ENCODE measurements around the gene DAB2. TPM values are rescaled to one million over a fixed set of nuclear protein-coding genes. Genes with fewer than 3 reads are reported as not detected.
"Not testable (repeated sequence)": the region's sequence is repeated elsewhere in the genome, so short reads cannot be mapped to it uniquely, and the experiment has no call there.

The DAB2 gene
- total RNA-seq, 1 donor from 2014 or later: 3.6 TPM

GRCh38 chr5:39420482-39421145, 4.2 kb downstream of the DAB2 start:
- ATAC-seq: peak; percentile 43

GRCh38 chr5:39419796-39420195, 5.0 kb downstream of the DAB2 start:
- no peak for ATAC-seq

GRCh38 chr5:39417979-39418378, 6.8 kb downstream of the DAB2 start:
- ATAC-seq: no peak

GRCh38 chr5:39415201-39415600, 9.6 kb downstream of the DAB2 start:
- ATAC-seq: no peak

GRCh38 chr5:39414426-39414825, 10.4 kb downstream of the DAB2 start:
- no peak for ATAC-seq

GRCh38 chr5:39413771-39414170, 11.0 kb downstream of the DAB2 start:
- no peak for ATAC-seq

- ATAC-seq: peak; percentile 85
Observed at GRCh38 chr5:39412721-39413394, 11.9 kb downstream of the DAB2 start.

- ATAC-seq: no peak
Observed at GRCh38 chr5:39411985-39412384, 12.8 kb downstream of the DAB2 start.

GRCh38 chr5:39411061-39411460, 13.7 kb downstream of the DAB2 start:
- peak; percentile 38 for ATAC-seq

GRCh38 chr5:39409033-39409432, 15.7 kb downstream of the DAB2 start:
- no peak for ATAC-seq

GRCh38 chr5:39405083-39405843, 19.5 kb downstream of the DAB2 start:
- ATAC-seq: peak; percentile 60

- ATAC-seq: not testable (repeated sequence)
Observed at GRCh38 chr5:39403761-39404160, 21.0 kb downstream of the DAB2 start.

- ATAC-seq: not testable (repeated sequence)
Observed at GRCh38 chr5:39402140-39402539, 22.6 kb downstream of the DAB2 start.

- ATAC-seq: no peak
Observed at GRCh38 chr5:39400713-39401578, 23.8 kb downstream of the DAB2 start.

GRCh38 chr5:39399135-39400036, 25.4 kb downstream of the DAB2 start:
- ATAC-seq: peak; percentile 87

GRCh38 chr5:39396843-39397242, 27.9 kb downstream of the DAB2 start:
- no peak for ATAC-seq

- no peak for ATAC-seq
Observed at GRCh38 chr5:39395521-39395920, 29.3 kb downstream of the DAB2 start.

GRCh38 chr5:39394946-39395345, 29.8 kb downstream of the DAB2 start:
- ATAC-seq: peak; percentile 78

- ATAC-seq: no peak
Observed at GRCh38 chr5:39390945-39391344, 33.8 kb downstream of the DAB2 start.

- no peak for ATAC-seq
Observed at GRCh38 chr5:39387293-39387692, 37.5 kb downstream of the DAB2 start.

- no peak for ATAC-seq
Observed at GRCh38 chr5:39384271-39384670, 40.5 kb downstream of the DAB2 start.

GRCh38 chr5:39381376-39381775, 43.4 kb downstream of the DAB2 start:
- ATAC-seq: peak; percentile 17

All from esophagus mucosa (tissue), 1 donor.